HG02885 (cell line): ENCODE measurements around the gene SLF2.

Source experiments
- ATAC-seq: cut with Tn5 transposase; IDR thresholded peaks from one replicate; pipeline ENCODE4 v1.9.1; 2021; ENCODE audit warnings: mild to moderate bottlenecking; ENCODE audit not compliant: unreplicated experiment, poor library complexity

Gene SLF2

DNA sequence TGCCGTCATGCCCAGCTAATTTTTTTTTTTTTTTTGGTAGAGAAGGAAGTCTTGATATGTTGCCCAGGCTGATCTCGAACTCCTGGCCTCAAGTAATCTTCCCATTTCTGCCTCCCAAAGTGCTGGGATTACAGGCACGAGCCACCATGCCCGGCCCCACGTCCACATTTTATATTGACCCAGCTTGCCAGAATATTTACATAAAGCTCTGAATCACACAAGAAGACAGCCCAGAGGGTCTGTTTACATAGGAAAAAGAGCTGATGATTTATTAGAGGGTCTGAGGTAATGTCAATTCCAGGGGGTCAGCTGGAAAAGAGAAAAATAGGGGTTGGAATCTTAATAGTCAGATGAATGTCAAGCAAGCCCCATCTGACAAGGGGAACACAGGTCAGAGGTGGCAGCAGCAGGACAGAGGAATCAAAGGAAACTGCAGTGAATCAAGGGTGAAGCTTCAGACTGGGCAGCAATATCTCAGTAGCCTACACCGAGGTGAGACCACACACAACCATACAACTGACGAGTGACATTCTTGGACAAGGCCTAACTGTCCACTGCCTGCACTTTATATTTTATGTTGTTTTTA lies 15.8 kb upstream of the SLF2 start:
- no peak for ATAC-seq

DNA sequence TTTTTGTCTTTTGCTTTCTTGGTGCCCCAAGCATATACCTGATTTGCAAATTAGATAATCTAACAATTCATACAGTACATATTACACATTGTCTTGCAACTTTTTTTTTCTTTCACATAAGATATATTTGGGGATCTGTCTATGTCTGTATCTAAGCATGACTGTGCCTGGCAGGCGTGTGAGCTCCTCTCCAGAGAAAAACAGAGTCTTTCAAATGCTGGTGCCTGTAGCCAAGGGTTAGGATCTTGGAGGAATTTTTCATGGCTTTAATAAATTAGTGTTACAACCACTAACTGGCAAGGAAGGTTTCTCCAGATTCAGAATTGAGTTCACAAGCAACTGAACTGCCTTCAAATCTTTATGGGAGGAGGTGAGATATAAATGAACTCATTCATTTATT lies 14.8 kb upstream of the SLF2 start:
- no peak for ATAC-seq

DNA sequence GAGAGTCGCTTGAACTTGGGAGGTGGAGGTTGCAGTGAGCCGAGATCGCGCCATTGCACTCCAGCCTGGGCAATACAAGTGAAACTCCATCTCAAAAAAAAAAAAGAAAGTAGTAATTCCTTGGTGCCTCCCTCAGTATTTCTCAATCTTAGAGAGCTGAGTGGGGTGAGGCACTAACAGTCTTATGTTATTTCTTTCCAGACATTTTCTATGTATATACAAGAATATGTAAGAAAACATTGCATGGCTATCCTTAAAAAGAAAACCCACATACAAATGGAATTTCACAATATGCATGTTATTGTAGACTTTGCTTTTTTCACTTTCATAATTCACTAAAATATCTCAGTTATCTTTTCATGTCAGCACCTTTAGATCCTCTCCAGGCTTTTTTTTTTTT lies 13.6 kb upstream of the SLF2 start:
- ATAC-seq, result no peak

DNA sequence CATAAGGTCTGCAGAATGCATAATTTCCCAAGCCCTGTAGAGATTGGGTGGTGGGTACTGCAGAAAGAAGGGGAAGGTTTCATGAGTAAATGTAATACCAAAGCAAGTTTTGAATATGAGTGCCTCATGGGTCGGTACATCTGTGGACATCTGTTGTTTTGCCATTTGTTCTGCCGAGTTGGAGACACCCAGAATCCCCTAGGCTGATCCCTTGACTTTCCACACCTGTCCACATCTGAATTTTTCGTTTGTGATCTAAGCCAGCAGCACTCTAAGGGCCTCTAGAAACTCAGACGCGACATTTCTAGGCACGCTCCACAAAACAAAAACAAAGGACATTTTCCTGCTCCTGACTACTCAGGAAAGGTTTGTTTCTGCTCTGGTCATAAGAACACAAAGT lies 11.7 kb upstream of the SLF2 start:
- ATAC-seq, result no peak

DNA sequence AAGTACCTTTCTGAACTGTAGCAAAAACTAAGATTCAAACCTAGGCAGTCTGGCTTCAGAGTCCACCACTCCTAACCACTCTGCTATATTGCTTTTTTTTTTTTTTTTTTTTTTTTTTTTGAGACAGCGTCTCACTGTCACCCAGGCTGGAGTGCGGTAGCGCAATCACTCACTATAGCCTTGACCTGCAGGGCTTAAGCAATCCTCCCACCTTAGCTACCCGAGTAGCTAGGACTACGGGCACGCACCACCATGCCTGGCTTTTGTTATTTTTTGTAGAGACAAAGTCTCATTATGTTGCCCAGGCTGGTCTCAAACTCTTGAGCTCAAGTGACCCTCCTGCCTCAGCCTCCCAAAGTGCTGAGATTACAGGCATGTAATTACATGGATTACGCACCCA lies 10.1 kb upstream of the SLF2 start:
- ATAC-seq, result no peak

DNA sequence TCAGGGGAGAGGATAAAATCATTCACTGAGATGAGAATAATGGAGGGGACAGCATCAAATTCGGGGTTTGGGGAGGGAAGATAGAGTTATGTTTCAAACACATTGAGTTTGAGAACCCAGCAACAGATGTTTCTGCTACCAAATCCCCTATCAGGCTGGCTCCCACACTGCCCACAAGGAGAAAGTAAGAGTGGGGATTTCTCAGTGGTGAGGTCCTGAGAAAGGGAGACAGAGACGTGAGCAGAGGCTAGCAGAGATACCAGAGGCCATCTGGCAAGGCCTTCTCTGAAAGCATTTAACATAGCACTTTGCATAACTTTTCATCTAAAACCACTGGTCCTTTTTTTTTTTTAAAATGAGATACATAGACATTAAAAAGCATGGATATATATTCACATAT lies 7.8 kb upstream of the SLF2 start:
- no peak for ATAC-seq

DNA sequence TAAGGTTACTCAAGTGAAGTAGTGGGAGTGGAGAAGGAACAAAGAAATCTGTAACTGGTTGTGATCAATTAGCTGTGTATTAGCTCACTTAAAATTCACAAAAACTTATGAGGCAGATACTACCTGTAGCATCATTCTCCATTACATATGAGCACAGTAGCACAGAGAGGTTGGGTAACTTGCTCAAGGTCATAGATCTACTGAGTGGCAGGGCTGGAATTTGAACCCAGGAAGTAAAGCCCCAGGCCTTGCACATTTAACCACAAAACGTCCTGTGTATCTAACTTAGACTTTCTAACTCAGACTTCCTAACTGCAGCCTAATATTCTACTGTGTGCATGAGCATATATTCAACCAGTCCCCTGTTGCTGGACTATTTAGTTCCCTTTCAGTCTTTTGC lies 5.6 kb upstream of the SLF2 start:
- no peak for ATAC-seq

DNA sequence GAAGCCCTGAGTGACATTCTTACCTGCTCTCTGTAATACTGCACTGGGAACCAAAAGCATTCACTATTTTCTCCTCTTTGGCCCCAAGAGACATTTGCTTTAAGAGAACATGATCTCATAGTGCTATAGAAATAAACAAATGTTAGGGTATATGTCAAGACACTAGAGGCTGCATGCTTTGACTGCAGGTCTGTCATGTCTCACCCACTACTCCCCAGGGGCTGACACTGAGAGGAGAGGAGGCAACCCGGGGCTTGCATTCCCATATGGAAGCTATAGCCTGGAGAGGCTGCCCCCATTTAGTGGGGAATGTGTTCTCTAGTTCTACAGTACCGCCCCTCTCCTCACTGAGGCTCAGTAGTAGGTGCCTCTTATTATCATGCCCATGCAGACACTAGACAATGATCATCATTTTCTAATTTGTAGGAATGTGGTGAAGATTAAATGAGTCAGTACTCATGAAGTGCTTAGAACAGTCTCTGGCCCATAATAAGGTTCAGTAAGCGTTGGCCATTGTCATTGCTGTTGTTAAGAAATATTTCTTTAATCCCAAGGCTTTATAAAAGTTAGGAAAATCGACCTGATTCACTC lies 4.9 kb upstream of the SLF2 start:
- ATAC-seq, result no peak

DNA sequence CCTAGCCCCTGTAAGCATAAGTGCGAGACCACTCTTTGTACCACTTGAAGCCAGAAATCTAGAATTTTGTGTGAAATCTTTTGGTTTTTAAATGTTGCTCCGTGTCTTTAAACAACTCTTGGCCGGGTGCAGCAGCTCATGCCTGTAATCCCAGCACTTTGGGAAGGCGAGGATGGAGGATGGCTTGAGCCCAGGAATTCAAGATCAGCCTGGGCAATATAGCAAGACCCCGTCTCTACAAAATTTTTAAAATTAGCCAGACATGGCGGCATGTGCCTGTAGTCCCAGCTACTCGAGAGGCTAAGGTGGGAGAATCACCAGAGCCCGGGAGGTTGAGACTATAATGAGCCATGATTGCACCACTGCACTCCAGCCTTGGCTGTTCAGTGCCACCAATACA lies 4.4 kb upstream of the SLF2 start:
- no peak for ATAC-seq

DNA sequence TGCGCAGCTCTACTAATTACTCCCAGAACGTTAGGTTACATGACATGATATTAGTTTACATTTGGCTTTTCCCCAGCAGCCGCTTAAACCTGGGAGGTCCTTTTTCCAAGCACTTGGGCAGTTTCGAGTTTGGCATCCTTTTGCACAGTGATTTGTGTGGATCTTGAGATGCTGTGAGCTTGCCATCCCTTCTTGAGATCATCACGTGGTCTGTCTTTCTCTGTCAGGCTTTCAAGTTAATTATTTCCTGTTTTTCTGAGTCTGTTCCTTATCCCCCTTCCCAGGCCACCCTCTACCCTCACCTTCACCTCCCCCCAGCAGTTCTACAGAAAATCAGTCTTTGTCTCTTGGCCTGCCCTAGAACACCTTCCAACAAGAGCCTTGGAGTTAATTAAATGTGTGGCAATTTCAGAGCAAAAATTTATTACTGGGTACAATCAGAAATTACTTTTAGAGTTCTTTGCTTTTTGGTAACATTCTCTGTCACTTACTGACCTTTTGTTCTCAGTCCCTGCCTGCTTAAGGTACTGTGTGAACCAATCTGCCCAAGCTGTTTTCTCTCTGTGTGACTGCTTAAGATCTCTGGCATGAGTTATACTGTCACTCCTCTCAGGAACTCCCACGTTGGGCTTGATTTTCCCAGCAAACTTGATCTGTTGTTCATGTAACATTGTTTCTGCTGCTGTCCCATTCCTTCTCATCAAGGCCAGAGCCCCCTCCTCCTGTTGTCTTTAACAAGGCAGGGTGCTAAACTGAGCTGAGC lies 3.1 kb upstream of the SLF2 start:
- no peak for ATAC-seq

DNA sequence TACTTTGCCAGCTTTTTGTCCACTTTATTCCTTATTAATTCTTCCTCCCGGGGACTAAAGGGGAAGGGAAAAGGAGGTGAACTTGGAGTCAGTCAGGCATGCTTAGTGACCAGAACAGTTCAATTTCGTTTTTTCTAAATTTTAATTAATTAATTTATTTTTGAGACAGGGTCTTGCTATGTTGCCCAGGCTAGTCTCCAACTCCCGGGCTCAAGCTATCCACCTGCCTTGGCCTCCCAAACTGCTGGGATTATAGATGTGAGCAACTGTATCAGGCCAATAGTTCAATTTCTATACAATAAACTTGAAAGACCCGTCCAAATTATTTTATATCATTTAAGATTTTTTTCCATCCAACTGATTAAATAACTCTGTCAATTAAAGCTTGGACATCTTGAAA lies 1.3 kb upstream of the SLF2 start:
- ATAC-seq, result no peak

DNA sequence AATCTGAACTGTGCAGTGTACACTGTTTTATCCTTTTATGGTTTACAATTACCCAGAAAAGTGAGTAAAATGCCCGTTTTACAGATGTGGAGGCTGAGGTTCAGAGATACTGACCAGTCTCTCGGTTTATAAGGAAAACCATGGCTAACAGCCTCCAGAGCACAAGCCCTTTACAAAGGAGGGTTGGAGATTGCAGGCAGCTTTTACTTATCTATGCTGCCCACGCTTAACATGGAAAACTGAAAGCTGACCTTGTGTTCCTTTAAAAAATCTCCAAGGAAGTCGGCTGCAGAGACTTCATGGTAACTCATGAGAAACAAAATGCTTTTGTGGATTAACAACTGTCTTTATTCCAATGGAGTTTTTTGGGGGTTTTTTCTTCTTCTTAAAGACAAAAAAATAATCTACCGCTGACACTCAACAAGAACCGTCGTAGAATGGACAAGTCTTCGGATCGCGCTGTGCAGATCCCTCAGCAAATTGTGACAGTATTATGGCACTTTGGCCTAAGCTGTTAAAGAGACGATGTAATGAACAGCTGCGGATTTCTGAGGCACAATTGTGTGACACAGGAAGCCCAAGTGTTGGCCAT lies 654 bp upstream of the SLF2 start:
- no peak for ATAC-seq

DNA sequence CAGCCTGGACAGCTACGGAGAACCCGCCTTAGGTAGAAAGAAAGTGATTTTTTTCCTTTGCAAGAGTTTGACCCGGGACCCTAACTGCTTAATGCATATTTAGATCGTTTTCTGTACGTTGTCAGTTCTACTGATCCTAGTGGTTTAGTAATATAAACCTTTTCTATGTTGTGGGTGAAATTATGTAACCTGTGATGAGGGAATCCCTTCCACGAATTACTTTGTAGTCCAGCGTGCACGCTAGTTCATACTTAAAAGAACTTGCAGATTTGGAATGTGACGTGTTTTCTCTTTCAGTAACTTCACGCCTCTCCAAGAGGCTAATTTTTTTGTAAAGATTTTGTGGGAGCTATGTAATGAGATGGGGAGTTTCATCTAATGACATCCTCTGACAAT lies 705 bp downstream of the SLF2 start:
- ATAC-seq, result no peak

DNA sequence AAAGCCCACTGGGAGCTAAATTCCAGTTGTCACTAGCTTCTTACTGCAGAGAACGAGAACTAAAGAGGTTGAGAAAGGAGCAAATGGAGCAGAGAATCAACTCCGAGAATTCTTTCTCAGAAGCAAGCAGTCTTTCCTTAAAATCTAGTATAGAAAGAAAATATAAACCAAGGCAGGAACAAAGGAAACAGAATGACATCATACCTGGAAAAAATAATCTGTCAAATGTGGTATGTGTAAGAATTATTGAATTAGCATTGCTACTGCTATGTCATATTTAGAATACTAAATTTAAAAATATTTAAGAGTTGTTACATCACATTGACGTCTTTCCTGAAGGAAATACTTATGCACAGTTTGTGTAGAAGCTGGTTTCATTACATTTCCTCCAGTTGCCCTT lies 4.3 kb downstream of the SLF2 start:
- no peak for ATAC-seq

DNA sequence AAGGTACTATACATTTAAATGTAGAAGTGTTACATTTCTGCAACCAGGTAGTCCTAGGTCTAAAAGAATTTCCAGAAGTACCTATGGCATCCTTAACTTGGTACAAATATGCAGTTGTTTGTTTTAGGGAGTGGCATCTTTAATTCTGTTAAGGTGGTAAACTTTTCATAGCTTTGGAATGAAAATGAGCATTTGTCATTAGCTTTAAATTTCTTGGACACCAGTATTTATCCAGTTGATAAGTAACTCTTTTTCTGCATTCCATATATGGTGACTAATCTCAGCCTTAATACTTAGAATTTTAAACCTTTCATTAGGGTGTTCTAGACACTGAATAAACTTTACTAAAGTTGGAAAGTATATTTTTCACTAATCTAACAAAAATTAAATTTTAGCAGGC lies 10.8 kb downstream of the SLF2 start:
- ATAC-seq, result no peak

DNA sequence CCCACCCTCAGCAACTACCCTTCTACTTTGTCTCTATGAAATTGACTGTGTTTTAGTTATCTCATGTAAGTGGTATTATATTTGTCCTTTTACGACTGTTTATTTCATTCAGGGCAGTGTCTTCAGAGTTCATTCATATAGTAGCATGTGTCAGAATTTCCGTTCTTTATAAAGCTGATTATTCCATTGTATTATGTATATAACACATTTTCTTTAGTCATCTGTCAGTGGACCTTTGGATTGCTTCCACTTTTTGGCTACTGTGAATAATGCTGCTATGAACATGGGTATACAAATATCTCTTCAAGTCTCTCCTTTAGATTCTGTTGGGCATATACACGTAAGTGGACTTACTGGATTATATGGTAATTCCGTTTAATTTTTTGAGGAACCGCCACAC lies 14.5 kb downstream of the SLF2 start:
- no peak for ATAC-seq

DNA sequence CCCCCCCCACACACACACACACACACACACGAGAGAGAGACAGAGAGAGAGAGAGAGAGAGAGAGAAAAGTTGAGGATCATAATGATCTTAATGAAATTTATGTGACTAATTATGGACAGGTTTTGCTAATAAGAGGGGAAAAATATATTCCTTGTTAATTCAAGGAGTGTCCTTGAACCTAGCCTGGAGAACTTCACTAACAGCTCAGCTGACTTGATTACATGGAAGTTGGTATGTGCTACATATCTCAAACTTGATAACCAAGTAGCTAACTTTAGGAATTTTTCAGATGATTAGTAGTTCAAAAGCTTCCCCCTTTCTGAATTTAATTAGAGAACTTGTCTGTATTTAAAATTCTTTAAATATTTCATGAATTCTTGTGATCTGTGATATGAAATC lies 15.3 kb downstream of the SLF2 start:
- no peak for ATAC-seq

DNA sequence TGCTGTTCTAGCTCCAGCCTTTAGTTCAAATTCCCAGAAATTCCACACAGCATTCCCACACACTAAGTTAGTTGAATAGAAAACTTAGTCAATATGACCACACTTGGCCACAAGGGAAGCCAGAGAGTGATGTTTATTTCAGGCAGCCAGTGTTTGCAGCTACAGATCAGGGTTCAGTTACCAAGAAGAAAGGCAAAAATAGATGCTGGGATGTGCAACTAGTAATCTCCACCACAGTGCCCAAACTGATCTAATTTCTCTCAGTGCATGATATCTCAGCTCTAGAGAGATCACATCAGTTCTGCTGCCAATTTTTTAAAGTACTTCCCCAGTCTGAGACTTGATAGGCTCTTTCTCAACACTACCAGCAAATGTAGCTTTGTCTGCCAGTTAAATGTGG lies 17.6 kb downstream of the SLF2 start:
- ATAC-seq, result no peak

DNA sequence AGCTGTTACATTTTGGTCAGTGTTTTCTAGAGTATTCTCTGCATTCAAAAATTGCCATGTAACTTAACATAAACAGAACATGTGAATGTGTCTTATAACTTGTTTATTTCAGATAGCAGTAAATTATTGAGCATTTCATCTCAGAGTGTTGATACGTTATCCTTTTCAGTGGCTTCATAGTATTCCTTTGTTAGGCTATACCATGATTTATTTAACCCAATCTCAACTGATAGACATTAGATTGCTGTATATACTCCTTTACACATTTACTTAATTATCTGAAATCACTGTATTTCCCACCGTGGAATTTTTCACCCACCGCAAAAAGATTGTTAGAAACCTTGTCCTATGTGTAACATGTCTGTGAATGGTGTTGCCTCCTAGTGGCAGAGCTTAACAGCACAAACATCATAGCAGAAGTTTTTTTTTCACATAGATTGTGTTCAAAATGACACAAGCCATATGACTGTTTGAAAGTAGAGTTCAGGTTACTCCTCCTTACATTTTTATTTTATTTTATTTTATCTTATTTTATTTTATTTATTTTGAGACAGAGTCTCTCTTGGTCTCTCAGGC lies 21.4 kb downstream of the SLF2 start:
- no peak for ATAC-seq

DNA sequence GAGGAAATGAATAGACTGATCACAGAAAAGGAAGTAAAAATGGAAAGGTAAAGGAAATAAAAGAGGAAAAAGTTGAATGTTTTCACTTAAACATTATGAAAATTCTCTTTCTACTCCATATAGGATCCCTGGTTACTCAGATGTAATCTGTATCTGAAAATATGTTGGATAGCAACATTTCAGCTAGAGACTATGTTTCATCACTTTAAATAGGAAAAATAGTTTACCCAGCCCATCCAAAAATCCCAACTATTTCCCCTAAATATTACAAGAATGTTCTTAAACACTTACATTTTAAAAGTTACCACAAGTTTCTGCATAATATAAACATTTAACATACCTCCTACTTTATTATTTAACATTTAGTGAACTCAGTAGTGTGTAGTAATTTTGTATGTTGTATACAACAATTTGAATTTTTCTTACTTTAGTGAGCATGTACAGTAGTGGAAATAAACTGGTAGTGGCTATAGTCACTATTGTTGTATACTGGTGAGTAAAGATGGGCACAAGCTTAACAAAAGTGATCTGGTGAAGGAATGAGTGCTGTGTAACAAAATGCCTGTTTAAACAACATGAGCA lies 27.1 kb downstream of the SLF2 start:
- ATAC-seq, result no peak

DNA sequence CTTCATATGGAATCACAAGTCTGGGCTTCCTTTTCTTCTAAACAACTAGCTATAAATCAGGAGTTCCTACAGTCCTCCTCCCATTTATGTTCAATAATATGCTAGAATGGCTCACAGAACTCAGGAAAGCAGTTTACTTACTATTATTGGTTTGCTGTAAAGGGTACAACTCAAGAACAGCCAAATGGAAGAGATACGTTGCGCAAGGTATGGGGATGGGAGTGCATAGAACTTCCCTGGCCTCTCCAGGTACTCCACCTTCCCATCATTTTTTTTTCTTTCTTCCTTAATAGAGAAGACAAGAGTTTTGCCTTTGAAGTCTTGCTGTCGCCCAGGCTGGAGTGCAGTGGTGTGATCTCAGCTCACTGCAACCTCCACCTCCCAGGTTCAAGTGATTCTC lies 29.5 kb downstream of the SLF2 start:
- ATAC-seq, result no peak
